NT2/D1 (cell line): ENCODE data around the gene SLC46A1.

Experiments used
- YY1 ChIP-seq: IDR thresholded peaks from 2 replicates; pipeline ENCODE4 v1.6.1; 2011; ENCODE audit not compliant: insufficient read length, insufficient read depth
- ZNF274 ChIP-seq: IDR thresholded peaks from 2 replicates; pipeline ENCODE4 v1.6.1; 2011; ENCODE audit warnings: mild to moderate bottlenecking, low read depth, low read length

DNA sequence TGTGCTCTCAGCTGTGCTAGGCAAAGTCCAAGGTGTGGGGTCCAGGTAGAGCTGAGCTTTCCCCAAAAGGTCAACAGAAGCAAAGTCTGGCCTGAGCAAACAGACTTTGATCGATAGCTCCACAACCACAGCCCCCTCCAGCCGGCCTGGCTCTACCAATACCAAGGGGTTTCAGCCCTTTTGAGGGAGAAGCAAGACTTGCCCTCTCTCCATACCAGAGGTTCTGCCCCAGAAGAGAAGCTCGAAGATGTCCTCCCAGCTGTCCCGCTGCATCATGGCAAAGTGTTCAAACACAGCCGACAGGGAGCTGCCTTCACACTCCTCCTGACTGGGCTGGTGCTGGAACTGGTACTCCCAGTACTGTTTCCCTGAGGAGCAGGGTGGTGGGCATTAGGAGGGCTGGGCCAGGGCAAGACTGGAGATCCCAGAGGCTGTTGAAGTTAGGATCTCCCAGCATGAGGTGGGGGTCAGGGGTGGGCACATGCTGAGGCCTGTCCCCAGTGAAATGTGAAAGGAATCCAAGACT, 37.6 kb downstream of the SLC46A1 start:
- TF ChIP-seq YY1 (no peak), ZNF274 (no peak)
